HG03432 (cell line): Measurements from ENCODE around the gene USF3.

Experiments used
- ATAC-seq: cut with Tn5 transposase; IDR thresholded peaks from one replicate; pipeline ENCODE4 v1.9.1; 2021; ENCODE audit warnings: mild to moderate bottlenecking, moderate library complexity; ENCODE audit not compliant: unreplicated experiment

Gene USF3

DNA sequence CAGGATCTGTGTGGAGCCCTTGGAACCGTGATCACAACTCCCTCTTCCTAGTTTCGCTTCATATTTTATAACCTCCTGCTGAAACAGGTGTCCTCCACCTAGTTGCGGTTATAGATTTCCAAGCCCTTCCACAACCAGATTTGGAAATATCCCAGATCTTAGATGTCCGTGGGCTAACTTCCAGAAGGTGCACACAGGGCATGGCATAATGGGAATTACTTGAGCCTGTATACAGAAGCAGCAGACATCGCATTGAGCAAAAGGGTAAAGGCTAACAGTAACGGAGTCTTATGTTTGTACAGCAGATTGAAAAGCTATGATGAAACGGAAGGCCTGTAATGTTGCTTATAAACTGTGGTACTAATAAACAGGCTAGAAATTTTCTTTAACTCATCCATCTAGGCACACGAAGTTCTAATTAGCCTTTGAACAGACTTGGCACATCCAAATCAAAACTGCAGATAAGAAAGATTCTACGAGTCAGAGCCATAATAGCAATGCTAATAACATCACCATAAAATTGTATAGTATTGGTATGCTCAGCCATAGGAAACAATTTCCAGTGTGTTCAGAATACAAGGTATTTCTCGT is 1.2 kb upstream of the USF3 start:
- no peak for ATAC-seq

- ATAC-seq = peak; percentile 92
Measured at GRCh38 chr3:113696658-113697499, 437 bp upstream of the USF3 start.

GRCh38 chr3:113695431-113695785 is 1.0 kb downstream of the USF3 start:
- ATAC-seq = no peak

- no peak for ATAC-seq
Measured at GRCh38 chr3:113690482-113690881, 6.0 kb downstream of the USF3 start.

DNA sequence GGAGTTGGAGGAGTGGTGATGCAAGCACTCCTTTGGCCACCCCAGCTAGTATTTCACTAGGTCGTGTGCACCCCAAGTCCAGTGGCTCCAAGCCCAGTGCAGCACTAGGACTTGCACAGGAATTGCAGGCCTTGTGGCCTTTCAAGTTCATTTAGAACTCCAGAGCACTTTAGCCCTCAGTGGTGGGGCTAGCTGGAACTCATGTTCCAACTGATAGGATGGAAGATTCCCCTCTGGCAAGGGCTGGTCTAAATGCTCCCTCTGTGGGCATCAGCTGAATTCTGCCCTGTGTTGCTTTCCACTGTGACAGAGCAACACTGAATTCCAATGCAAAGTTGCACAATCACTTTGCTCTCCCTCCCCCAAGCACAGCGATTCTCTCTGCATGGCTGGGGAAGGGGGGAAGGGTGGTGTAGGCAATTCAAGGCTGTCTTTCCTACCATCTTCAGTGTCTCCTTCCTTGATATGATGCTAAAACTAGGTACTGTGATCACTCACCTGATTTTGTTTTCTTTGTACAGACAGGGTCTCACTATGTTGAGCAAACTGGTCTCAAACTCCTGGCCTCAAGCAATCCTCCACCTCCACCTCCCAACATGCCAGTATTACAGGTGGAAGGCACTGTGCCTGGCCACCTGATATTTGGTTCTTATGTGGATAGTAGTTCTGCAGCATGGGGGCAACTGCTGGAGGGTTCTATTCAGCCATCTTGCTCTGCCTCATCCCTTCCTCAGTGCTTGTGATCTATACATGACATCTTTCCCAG is 10.3 kb downstream of the USF3 start:
- no peak for ATAC-seq

DNA sequence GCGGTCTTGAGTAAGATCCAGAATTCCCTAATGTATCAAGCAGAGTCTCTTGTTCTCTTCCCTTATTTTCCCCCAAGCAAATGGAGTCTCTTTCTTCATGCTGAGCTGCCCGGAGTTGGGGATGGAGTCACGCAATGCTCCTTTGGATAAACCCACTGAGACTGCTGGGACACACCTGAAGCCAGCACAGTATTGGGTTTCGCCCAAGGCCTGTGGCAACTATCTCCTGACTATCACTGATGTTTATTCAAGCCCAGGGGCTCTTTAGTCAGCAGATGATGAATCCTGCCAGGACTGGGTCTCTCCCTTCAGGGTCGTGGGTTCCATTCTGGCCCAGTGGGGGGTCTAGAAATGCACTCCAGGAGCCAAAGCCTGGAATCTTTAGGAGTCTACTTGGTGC is 11.3 kb downstream of the USF3 start:
- no peak for ATAC-seq

DNA sequence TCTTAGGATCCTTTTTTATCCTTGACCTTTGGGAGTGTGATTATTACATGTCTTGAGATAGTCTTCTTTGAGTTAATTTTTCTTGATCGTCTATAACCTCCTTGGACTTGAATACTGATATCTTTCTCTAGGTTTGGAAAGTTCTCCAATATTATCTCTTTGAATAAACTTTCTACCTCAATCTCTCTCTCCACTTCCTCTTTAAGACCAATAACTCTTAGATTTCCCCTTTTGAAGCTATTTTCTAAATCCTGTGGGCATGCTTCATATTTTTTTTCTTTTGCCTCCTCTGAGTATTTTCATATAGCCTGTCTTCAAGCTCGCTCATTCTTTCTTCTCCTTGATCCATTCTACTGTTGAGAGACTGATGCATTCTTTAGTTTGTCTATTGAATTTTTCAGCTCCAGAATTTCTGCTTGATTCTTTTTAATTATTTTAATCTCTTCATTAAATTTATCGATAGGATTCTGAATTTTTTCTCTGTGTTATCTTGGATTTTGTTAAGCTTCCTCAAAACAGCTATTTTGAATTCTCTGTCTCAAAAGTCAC is 12.1 kb downstream of the USF3 start:
- ATAC-seq = no peak

DNA sequence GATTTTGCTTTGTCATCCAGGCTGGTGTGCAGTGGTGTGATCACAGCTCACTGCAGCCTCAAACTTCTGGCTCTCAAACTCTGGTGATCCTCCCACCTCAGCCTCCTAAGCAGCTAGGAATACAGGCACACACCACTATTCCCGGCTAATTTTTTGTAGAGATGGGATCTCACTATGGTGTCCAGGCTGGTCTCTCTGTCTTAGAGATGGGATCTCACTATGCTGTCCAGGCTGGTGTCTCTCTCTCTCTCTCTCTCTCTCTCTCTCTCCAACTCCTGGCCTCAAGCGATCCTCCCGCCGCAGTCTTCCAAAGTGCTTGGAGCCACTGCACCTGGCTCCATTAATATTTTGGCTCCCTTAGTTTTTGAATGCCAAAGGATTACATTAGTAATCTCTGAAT is 17.7 kb downstream of the USF3 start:
- no peak for ATAC-seq

GRCh38 chr3:113677737-113678136 is 18.7 kb downstream of the USF3 start:
- no peak for ATAC-seq

DNA sequence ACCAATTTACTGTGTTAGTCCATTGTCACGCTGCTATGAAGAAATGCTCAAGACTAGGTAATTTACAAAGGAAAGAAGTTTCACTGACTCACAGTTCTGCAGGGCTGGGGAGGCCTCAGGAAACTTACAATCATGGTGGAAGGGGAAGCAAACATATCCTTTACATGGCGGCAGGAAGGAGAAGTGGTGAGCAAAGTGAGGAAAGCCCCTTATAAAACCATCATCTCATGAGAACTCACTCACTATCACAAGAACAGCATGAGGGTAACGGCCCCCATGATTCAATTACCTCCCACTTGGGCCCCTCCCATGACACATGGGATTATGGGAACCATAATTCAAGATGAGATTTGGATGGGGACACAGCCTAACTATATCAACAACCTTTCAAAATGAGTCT is 20.2 kb downstream of the USF3 start:
- no peak for ATAC-seq

DNA sequence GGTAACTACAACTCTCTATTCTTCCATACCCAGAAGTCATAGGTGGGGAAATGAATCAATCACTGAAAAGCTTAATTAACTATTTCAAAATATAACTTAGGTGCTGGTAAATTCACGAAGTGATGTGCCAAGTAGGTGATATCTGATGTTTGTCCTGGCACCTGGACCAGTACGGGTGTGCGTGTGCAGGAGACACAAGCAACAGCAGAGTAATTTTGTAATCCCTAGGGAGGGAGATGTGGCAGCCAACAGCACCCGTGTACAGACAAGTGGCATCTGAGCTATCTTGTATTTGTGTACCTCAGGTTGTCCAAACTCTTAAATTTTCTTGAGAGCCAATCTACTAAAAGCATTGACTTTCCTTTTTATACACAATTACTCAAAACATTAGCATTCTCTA is 22.8 kb downstream of the USF3 start:
- no peak for ATAC-seq

- ATAC-seq = no peak
Measured at GRCh38 chr3:113668015-113668414, 28.4 kb downstream of the USF3 start.

GRCh38 chr3:113664523-113665094 is 31.8 kb downstream of the USF3 start:
- ATAC-seq = no peak

- ATAC-seq = no peak
Measured at GRCh38 chr3:113663761-113664160, 32.7 kb downstream of the USF3 start.

- no peak for ATAC-seq
Measured at GRCh38 chr3:113663324-113663750, 33.1 kb downstream of the USF3 start.

GRCh38 chr3:113662824-113663223 is 33.6 kb downstream of the USF3 start:
- ATAC-seq = no peak

- no peak for ATAC-seq
Measured at GRCh38 chr3:113660896-113661295, 35.5 kb downstream of the USF3 start.

DNA sequence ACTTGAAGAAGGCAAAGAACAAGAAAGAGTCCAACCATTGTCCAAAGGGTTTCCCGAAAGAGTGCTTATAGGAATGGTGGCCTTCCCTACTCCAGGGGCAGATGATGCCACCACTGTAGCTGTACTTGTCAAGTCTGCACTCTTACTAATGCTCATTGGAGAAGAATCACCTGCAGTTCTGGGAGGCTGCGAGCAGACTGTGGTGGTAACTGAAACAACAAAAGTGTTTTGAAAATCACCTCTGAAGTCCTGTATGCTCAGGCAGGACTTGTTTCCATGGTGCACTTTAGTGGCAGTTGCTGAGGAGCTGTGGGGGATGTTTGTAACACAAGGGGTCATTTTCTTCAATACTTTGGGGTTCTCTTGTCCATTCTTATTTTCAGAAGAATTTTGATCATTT is 36.0 kb downstream of the USF3 start:
- no peak for ATAC-seq

DNA sequence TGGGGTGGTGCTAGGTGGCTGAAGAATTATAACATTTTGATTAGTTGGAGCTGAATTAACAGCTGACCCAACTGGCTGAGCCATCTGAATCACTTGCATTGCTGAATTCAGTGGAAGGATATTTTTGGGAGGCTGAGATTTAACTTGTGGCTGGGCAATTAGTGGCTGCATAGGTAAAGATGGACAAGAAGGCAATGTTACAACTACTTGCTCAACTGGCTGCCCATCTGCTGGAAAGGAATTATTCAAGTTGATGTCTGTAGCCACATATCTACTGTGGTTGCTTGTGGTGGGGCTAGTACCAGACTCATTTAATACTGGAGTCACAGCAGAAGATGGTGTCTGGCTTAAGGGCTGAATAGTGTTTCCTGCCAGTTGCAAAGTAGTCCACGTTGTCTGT is 36.4 kb downstream of the USF3 start:
- ATAC-seq = no peak

GRCh38 chr3:113659101-113659541 is 37.3 kb downstream of the USF3 start:
- ATAC-seq = no peak

- ATAC-seq = no peak
Measured at GRCh38 chr3:113658107-113658506, 38.3 kb downstream of the USF3 start.
